Ascending aorta (tissue), 2 donors: Measurements from ENCODE around the gene RFFL. TPM values are rescaled to one million over a fixed set of nuclear protein-coding genes. Genes with fewer than 3 reads are reported as not detected.
"Not testable (repeated sequence)": the region's sequence is repeated elsewhere in the genome, so short reads cannot be mapped to it uniquely, and the experiment has no call there.

Source experiments
- DNase-seq, 2 donors: peaks; one replicate each; pipeline ENCODE4 v3.0.0-alpha.2; 2019; ENCODE audit warnings: low spot score in 2 of 2
- H3K27ac ChIP-seq, 2 donors: fragments of 200-600 bp; sonication (generic); one replicate each; pipeline ENCODE4 v1.5.1; 2016 to 2017; ENCODE audit warnings: mild to moderate bottlenecking in 1 of 2
- H3K27me3 ChIP-seq: fragments of 200-600 bp; sonication (generic); one replicate; pipeline ENCODE4 v1.5.1; 2017
- H3K36me3 ChIP-seq, 2 donors: fragments of 200-600 bp; sonication (generic); one replicate each; pipeline ENCODE4 v1.5.1; 2016
- H3K4me1 ChIP-seq, 2 donors: fragments of 200-600 bp; sonication (generic); one replicate each; pipeline ENCODE4 v1.5.1; 2016 to 2017; ENCODE audit warnings: mild to moderate bottlenecking in 1 of 2
- H3K4me3 ChIP-seq, 2 donors: fragments of 200-600 bp; sonication (generic); one replicate each; pipeline ENCODE4 v1.5.1; 2016 to 2017; ENCODE audit warnings: mild to moderate bottlenecking in 1 of 2
- H3K9me3 ChIP-seq, 2 donors: fragments of 200-600 bp; sonication (generic); one replicate each; pipeline ENCODE4 v1.5.1; 2016
- CTCF ChIP-seq, 3 experiments: fragments of 200-600 bp in 2 of 3; fragments of 450-650 bp in 1 of 3; sonication (generic) in 2 of 3; IDR thresholded peaks; one replicate each; pipeline ENCODE4 v1.5.1; 2016 to 2019; ENCODE audit warnings: antibody characterized with exemption in 3 of 3, mild to moderate bottlenecking in 1 of 3, moderate library complexity in 1 of 3
- intact Hi-C: fragments of 100-400 bp; cut with DNase I; formaldehyde crosslinking; loops from one replicate; pipeline ENCODE4 v1.15.1; 2023
- total RNA-seq: library from RNA; depleted of rRNA; stranded (reverse); fragments of >200 nt; gene quantifications from one replicate; pipeline ENCODE4 v1.1.0, GENCODE V29; 2016

The RFFL gene
- total RNA-seq = 20.0 TPM

GRCh38 chr17:35063514-35064223, at the start of gene RFFL:
Gene RFFL, minus strand, starts transcription at chr17:35063707. Its CDS starts 37,154 bp downstream, at chr17:35026553.
- H3K36me3 ChIP-seq = no peaks in the 10 kb centered on the region
- H3K9me3 ChIP-seq = no peaks in the 10 kb centered on the region
- peak within 1 kb of the TSS in 1 of 2 donors; percentile 24 for H3K4me3 ChIP-seq
- TF ChIP-seq CTCF (IDR thresholded peaks at IDR 0.05) = peak in 1 of 3 experiments; percentile 29
- peak; percentile 81 to 95 for DNase-seq
- peak within 1 kb of the TSS; percentile 68 to 83 for H3K27ac ChIP-seq
- H3K27me3 ChIP-seq = no peaks in the 10 kb centered on the region
- intact Hi-C loops = loop anchor here (1.0 kb wide), 2 partner anchors 26 to 40 kb away; no protein-coding TSS in a partner anchor
- H3K4me1 ChIP-seq = peaks cover 0 to 8% of the 10 kb centered on the region in 2 donors

- H3K4me3 ChIP-seq, H3K9me3 ChIP-seq, H3K27ac ChIP-seq, DNase-seq, intact Hi-C loops, H3K27me3 ChIP-seq, H3K4me1 ChIP-seq: not testable (repeated sequence)
- H3K36me3 ChIP-seq = peaks cover 6 to 15% of the 10 kb centered on the region in 2 donors
These were observed 47.3 kb upstream of the RFFL start for GRCh38 chr17:35110791-35111190.

GRCh38 chr17:35104844-35105450, 41.4 kb upstream of the RFFL start:
- peaks cover 36 to 48% of the 10 kb centered on the region in 2 donors for H3K36me3 ChIP-seq
- no peaks in the 10 kb centered on the region for H3K4me1 ChIP-seq
- intact Hi-C loops = no loop called here
- DNase-seq = no peak
- no peak for TF ChIP-seq CTCF (IDR thresholded peaks at IDR 0.05)
- H3K27me3 ChIP-seq = no peaks in the 10 kb centered on the region
- H3K9me3 ChIP-seq = no peaks in the 10 kb centered on the region
- no peak overlapping the region for H3K27ac ChIP-seq
- no peak overlapping the region for H3K4me3 ChIP-seq

GRCh38 chr17:35103271-35103670, 39.8 kb upstream of the RFFL start:
- Histone ChIP-seq H3K27me3 (no peaks in the 10 kb centered on the region), H3K36me3 (peaks cover 46 to 60% of the 10 kb centered on the region in 2 donors)

GRCh38 chr17:35101725-35102124, 38.2 kb upstream of the RFFL start:
- no peak for TF ChIP-seq CTCF (IDR thresholded peaks at IDR 0.05)
- H3K4me3 ChIP-seq = no peak overlapping the region
- H3K27me3 ChIP-seq = no peaks in the 10 kb centered on the region
- H3K4me1 ChIP-seq = no peaks in the 10 kb centered on the region
- intact Hi-C loops = no loop called here
- peaks cover 46 to 59% of the 10 kb centered on the region in 2 donors for H3K36me3 ChIP-seq
- DNase-seq = no peak
- H3K27ac ChIP-seq = no peak overlapping the region
- no peaks in the 10 kb centered on the region for H3K9me3 ChIP-seq

More at GRCh38 chr17:35103271-35103670, 39.8 kb upstream of the RFFL start:
- no peak overlapping the region for H3K27ac ChIP-seq
- intact Hi-C loops = no loop called here
- DNase-seq = no peak
- H3K9me3 ChIP-seq = no peaks in the 10 kb centered on the region
- no peak overlapping the region for H3K4me3 ChIP-seq
- H3K4me1 ChIP-seq = no peaks in the 10 kb centered on the region
- no peak for TF ChIP-seq CTCF (IDR thresholded peaks at IDR 0.05)

GRCh38 chr17:35101036-35101435, 37.5 kb upstream of the RFFL start:
- Histone ChIP-seq H3K27ac (no peak overlapping the region), H3K4me1 (no peaks in the 10 kb centered on the region), H3K9me3 (no peaks in the 10 kb centered on the region), H3K36me3 (peaks cover 43 to 57% of the 10 kb centered on the region in 2 donors), H3K4me3 (no peak overlapping the region), H3K27me3 (no peaks in the 10 kb centered on the region)
- intact Hi-C loops = no loop called here
- no peak for TF ChIP-seq CTCF (IDR thresholded peaks at IDR 0.05)
- DNase-seq = no peak
